Peyer's patch (tissue), 4 donors: Measurements from ENCODE around the gene MBTD1.

Experiments
- POLR2A ChIP-seq, 2 donors: fragments of 450-650 bp; IDR thresholded peaks; one replicate each; pipeline ENCODE4 v1.5.1; 2017; ENCODE audit warnings: antibody characterized with exemption in 2 of 2, mild to moderate bottlenecking in 2 of 2, moderate library complexity in 2 of 2
- TF ChIP-seq, protein P1 (sequence below), 6 experiments: fragments of 450-650 bp in 4 of 6; fragments of 200-600 bp in 2 of 6; sonication (generic) in 1 of 6; IDR thresholded peaks; one replicate each; pipeline ENCODE4 v1.5.1; 2017 to 2019; ENCODE audit warnings: antibody characterized with exemption in 6 of 6, mild to moderate bottlenecking in 3 of 6, moderate library complexity in 1 of 6

DNA sequence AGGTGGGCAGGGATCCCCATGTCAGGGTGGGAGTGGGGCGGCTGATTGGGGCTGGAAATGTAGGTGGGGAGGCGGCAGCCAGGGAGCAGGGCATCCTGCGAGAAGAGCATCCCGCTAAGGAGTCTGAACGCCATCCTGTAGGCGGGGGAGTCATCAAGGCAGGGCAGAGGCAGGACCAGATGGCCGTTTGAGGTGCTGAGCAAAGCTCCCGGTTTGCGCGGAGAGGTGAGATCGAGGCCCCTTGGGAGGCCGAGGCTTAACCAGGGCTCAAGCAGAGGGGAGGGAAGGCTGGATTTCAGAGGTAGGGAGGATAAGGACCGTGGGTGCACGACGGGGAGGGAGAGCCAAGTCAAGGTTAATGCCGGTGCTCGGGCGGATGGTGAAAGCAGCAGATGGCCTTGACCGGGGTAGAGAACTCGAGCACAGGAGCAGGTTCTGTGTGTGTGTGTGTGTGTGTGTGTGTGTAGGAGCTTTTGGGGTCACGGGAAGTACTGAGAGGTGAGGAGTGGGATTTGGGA lies 94.1 kb downstream of the MBTD1 start:
- TF ChIP-seq, protein P1, sequence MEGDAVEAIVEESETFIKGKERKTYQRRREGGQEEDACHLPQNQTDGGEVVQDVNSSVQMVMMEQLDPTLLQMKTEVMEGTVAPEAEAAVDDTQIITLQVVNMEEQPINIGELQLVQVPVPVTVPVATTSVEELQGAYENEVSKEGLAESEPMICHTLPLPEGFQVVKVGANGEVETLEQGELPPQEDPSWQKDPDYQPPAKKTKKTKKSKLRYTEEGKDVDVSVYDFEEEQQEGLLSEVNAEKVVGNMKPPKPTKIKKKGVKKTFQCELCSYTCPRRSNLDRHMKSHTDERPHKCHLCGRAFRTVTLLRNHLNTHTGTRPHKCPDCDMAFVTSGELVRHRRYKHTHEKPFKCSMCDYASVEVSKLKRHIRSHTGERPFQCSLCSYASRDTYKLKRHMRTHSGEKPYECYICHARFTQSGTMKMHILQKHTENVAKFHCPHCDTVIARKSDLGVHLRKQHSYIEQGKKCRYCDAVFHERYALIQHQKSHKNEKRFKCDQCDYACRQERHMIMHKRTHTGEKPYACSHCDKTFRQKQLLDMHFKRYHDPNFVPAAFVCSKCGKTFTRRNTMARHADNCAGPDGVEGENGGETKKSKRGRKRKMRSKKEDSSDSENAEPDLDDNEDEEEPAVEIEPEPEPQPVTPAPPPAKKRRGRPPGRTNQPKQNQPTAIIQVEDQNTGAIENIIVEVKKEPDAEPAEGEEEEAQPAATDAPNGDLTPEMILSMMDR (IDR thresholded peaks at IDR 0.05) = no peak
- TF ChIP-seq POLR2A (IDR thresholded peaks at IDR 0.05) = peak in 1 of 2 donors; percentile 86
